ENCODE results near the gene VAMP5. TPM values are rescaled to one million over a fixed set of nuclear protein-coding genes. Genes with fewer than 3 reads are reported as not detected.

VAMP5 gene
- total and polyA plus RNA-seq, 9 of the 15 experiments (the other 6 are each of a cell fraction or from before 2014, with no cell fraction given), result 0.54 to 1.9 (median 1.5) TPM; not detected in 2

DNA sequence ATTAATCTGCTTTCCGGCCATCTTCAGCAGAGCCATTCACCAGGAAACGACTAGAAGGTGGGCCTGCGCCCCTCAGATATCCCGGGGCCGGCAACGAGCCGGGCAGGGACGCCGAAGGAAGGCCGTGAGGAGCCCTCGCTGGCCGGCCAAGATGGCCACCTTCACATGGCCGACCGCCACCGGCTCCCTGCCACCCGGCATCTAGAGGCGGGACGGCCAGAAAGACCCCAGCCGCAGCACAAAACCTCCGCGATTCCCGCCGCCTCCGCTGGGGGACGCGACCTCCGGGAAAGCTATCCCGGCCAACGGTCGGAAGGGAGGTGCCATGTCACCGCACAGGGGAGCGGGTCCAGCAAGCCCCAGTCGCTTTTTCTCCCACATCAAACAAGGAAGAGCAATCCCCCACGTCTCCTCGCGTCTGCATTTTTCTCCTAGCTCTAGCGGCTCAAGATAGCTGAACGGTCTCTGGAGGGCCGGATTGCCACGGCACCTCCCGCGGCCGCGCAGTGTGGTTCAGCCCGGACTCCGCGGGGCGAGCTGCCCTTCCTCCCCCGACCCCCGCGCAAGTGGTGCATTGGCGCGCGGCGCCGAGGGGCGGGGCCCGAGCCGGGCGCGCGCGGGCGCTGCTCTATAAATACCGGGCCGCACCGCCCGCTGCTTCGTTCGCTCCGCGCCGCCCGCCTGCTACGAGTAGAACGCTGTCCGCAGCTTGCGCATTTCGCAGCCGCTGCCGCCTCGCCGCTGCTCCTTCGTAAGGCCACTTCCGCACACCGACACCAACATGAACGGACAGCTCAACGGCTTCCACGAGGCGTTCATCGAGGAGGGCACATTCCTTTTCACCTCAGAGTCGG is 45.5 kb upstream of the VAMP5 start, which contains the start of gene MAT2A (continued):
- TF ChIP-seq, protein P1, sequence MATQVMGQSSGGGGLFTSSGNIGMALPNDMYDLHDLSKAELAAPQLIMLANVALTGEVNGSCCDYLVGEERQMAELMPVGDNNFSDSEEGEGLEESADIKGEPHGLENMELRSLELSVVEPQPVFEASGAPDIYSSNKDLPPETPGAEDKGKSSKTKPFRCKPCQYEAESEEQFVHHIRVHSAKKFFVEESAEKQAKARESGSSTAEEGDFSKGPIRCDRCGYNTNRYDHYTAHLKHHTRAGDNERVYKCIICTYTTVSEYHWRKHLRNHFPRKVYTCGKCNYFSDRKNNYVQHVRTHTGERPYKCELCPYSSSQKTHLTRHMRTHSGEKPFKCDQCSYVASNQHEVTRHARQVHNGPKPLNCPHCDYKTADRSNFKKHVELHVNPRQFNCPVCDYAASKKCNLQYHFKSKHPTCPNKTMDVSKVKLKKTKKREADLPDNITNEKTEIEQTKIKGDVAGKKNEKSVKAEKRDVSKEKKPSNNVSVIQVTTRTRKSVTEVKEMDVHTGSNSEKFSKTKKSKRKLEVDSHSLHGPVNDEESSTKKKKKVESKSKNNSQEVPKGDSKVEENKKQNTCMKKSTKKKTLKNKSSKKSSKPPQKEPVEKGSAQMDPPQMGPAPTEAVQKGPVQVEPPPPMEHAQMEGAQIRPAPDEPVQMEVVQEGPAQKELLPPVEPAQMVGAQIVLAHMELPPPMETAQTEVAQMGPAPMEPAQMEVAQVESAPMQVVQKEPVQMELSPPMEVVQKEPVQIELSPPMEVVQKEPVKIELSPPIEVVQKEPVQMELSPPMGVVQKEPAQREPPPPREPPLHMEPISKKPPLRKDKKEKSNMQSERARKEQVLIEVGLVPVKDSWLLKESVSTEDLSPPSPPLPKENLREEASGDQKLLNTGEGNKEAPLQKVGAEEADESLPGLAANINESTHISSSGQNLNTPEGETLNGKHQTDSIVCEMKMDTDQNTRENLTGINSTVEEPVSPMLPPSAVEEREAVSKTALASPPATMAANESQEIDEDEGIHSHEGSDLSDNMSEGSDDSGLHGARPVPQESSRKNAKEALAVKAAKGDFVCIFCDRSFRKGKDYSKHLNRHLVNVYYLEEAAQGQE (IDR thresholded peaks at IDR 0.05; ENCODE audit: borderline replicate concordance), result no peak; the same call in 1 of the 2 replicates
- TF ChIP-seq, protein P1 (CRISPR knock-in tag; IDR thresholded peaks at IDR 0.05; ENCODE audit: low read depth), result 0 out of 2 replicates have a peak, but pooled peaks have one; percentile 33
- no peak for TF ChIP-seq FOXJ3 (CRISPR knock-in tag; IDR thresholded peaks at IDR 0.05)
- peak; percentile 19; the same call in 1 of the 2 replicates for TF ChIP-seq ZBTB17 (CRISPR knock-in tag; IDR thresholded peaks at IDR 0.05)
- TF ChIP-seq ZNF263 (CRISPR knock-in tag; IDR thresholded peaks at IDR 0.05; ENCODE audit: borderline replicate concordance), result no peak
- peak; percentile 73 for TF ChIP-seq NCOR1 (IDR thresholded peaks at IDR 0.05)
- TF ChIP-seq MYNN (IDR thresholded peaks at IDR 0.05), result peak; percentile 36
- no peak for TF ChIP-seq MYNN (CRISPR knock-in tag; IDR thresholded peaks at IDR 0.05)
- TF ChIP-seq, protein P2, sequence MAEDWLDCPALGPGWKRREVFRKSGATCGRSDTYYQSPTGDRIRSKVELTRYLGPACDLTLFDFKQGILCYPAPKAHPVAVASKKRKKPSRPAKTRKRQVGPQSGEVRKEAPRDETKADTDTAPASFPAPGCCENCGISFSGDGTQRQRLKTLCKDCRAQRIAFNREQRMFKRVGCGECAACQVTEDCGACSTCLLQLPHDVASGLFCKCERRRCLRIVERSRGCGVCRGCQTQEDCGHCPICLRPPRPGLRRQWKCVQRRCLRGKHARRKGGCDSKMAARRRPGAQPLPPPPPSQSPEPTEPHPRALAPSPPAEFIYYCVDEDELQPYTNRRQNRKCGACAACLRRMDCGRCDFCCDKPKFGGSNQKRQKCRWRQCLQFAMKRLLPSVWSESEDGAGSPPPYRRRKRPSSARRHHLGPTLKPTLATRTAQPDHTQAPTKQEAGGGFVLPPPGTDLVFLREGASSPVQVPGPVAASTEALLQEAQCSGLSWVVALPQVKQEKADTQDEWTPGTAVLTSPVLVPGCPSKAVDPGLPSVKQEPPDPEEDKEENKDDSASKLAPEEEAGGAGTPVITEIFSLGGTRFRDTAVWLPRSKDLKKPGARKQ (CRISPR knock-in tag; IDR thresholded peaks at IDR 0.05), result no peak
- TF ChIP-seq, protein P3, sequence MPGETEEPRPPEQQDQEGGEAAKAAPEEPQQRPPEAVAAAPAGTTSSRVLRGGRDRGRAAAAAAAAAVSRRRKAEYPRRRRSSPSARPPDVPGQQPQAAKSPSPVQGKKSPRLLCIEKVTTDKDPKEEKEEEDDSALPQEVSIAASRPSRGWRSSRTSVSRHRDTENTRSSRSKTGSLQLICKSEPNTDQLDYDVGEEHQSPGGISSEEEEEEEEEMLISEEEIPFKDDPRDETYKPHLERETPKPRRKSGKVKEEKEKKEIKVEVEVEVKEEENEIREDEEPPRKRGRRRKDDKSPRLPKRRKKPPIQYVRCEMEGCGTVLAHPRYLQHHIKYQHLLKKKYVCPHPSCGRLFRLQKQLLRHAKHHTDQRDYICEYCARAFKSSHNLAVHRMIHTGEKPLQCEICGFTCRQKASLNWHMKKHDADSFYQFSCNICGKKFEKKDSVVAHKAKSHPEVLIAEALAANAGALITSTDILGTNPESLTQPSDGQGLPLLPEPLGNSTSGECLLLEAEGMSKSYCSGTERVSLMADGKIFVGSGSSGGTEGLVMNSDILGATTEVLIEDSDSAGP (CRISPR knock-in tag; IDR thresholded peaks at IDR 0.05), result peak; percentile 56; the same call in 1 of the 2 replicates
- TF ChIP-seq, protein P4, sequence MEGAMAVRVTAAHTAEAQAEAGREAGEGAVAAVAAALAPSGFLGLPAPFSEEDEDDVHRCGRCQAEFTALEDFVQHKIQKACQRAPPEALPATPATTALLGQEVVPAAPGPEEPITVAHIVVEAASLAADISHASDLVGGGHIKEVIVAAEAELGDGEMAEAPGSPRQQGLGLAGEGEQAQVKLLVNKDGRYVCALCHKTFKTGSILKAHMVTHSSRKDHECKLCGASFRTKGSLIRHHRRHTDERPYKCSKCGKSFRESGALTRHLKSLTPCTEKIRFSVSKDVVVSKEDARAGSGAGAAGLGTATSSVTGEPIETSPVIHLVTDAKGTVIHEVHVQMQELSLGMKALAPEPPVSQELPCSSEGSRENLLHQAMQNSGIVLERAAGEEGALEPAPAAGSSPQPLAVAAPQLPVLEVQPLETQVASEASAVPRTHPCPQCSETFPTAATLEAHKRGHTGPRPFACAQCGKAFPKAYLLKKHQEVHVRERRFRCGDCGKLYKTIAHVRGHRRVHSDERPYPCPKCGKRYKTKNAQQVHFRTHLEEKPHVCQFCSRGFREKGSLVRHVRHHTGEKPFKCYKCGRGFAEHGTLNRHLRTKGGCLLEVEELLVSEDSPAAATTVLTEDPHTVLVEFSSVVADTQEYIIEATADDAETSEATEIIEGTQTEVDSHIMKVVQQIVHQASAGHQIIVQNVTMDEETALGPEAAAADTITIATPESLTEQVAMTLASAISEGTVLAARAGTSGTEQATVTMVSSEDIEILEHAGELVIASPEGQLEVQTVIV (CRISPR knock-in tag; IDR thresholded peaks at IDR 0.05; ENCODE audit: borderline replicate concordance), result no peak
- peak; percentile 85 for TF ChIP-seq NUFIP1 (IDR thresholded peaks at IDR 0.05; ENCODE audit: partially characterized antibody)
- peak; percentile 78 for TF ChIP-seq ETV1 (tag; conservative IDR thresholded peaks at IDR 0.05; ENCODE audit: low read depth)

All from K562 (cell line).